T-helper 2 cell treated with Interferon-gamma antibody and Interleukin-4, amounts not matched to agents 5 μg/mL and 100 μg/mL, for 36 hours (primary cell): ENCODE results near the gene ATF4.

Experiments
- DNase-seq: peaks from one replicate; pipeline ENCODE4 v3.0.0; 2021; ENCODE audit warnings: low spot score
- H3K27ac Mint-ChIP-seq: one replicate; pipeline ENCODE4 v1.8.0; 2021; ENCODE audit warnings: mild to moderate bottlenecking, mixed read lengths
- H3K27me3 Mint-ChIP-seq: one replicate; pipeline ENCODE4 v1.8.0; 2021; ENCODE audit warnings: low read depth, mixed read lengths
- H3K36me3 Mint-ChIP-seq: one replicate; pipeline ENCODE4 v1.8.0; 2021; ENCODE audit warnings: low read depth, mixed read lengths
- H3K4me1 Mint-ChIP-seq: one replicate; pipeline ENCODE4 v1.8.0; 2021; ENCODE audit warnings: low read depth, mixed read lengths
- H3K4me3 Mint-ChIP-seq: one replicate; pipeline ENCODE4 v1.8.0; 2022; ENCODE audit warnings: mild to moderate bottlenecking, moderate library complexity, mixed read lengths
- H3K9me3 Mint-ChIP-seq: one replicate; pipeline ENCODE4 v1.8.0; 2021; ENCODE audit warnings: mixed read lengths

Gene ATF4, protein sequence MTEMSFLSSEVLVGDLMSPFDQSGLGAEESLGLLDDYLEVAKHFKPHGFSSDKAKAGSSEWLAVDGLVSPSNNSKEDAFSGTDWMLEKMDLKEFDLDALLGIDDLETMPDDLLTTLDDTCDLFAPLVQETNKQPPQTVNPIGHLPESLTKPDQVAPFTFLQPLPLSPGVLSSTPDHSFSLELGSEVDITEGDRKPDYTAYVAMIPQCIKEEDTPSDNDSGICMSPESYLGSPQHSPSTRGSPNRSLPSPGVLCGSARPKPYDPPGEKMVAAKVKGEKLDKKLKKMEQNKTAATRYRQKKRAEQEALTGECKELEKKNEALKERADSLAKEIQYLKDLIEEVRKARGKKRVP

DNA sequence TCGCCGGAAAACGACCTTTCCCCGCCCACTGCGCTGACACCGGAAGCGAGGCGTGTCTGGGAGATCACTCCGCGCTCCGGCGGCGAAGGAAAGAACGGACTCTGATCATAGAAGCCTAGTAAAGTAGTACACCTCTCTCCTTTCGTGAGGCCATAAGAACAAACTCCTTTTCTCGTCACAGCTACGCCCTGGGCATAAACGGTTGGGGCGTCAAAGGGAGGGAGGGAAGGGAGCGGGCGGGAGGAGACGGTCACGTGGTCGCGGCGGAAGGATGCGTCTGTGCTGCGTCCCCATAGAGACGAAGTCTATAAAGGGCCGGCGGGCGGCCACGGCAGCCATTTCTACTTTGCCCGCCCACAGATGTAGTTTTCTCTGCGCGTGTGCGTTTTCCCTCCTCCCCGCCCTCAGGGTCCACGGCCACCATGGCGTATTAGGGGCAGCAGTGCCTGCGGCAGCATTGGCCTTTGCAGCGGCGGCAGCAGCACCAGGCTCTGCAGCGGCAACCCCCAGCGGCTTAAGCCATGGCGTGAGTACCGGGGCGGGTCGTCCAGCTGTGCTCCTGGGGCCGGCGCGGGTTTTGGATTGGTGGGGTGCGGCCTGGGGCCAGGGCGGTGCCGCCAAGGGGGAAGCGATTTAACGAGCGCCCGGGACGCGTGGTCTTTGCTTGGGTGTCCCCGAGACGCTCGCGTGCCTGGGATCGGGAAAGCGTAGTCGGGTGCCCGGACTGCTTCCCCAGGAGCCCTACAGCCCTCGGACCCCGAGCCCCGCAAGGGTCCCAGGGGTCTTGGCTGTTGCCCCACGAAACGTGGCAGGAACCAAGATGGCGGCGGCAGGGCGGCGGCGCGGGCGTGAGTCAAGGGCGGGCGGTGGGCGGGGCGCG, at the start of gene ATF4:
ATF4 (plus strand) TSS at position 337 of the 880 bp plus-strand sequence. CDS start 884 bp downstream, outside the sequence.
- DNase-seq: peak; percentile 86
- H3K36me3 Mint-ChIP-seq: peaks cover 57% of the 10 kb centered on the region
- peaks cover 3% of the 10 kb centered on the region for H3K27me3 Mint-ChIP-seq
- H3K27ac Mint-ChIP-seq: peak within 1 kb of the TSS; percentile 98
- peaks cover 45% of the 10 kb centered on the region for H3K4me1 Mint-ChIP-seq
- H3K4me3 Mint-ChIP-seq: peak within 1 kb of the TSS; percentile 93
- H3K9me3 Mint-ChIP-seq: no peaks in the 10 kb centered on the region

DNA sequence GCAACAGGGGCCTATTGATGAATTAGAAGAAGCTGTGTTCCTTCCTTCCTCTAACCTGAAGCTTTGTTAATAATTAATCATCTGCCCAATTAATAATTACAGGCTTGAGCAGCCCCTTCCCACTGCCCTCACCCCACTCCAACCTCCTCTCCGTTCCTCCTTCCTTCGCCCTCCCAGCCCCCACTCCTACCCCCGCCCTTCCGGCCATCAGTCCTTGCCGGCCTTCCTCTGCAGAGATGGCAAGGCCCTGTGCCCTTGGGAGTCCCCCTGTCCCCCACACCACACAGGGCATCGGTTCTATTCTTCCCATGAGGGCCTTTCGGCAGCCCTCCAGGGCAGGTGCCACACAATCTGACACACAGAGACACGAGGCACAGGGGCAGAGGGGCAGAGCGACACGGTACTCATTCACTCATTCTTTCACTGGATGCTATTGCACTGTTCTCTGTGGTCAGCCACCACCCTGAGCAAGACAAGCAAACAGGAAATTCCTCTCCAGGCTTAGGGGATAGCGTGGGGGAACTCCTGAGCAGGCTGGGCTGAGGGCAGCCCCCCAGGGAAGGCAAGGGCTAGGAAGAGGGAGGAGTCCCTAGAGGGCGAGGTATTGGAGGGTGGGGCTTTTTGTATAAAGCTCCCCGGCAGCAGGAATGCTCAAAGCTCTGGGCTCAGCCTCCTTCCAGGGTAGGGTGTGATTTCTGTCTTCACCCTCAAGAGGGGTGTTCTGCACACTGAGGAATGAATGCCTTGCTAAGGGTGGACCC, 48.8 kb upstream of the ATF4 start:
- DNase-seq: peak; percentile 14

DNA sequence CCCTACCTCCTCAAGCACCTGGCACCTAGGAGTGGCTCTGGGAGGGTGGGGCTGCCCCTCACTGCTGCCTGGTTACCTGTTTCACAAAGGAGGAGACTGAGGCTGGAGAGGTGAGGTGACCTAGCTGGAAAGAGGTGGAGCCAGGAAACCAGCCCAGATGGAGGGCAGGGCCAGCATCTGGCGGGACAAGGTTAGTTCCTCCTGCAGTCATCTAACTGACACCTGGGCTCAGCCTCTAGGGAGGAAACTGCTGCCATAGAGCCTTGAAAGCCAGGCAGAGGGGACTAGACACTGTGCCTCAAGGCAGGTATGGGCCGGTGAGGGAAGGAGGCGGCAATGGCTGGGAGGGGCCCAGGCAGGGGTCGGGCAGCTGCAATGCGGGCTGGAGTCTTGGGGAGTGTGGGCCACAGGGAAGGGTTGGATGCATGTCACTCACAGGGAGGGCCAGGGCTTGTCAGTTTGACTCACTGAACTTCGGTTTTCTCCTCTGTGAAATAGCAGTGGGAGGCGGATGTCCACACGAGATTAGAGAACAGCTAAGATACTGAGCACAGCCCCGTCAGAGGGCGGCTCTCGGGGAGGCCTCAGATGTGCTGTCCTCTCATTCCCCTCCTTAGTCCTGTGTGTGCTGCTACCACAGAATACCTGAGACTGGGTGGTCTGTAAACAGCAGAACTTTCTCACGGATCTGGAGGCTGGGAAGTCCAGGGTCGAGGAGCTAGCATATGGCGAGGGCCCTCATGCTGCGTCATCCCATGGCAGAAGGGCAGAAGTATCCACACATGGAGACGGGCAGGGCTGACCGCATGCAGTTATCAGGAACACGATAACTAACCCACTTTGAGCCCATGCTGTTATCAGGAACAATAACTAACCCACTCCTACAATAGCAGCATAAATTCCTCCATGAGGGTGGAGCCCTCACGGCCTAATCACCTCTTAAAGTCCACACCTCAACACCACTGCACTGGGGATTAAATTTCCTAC, 47.5 kb upstream of the ATF4 start:
- Mint-ChIP-seq H3K27ac (no peak overlapping the region), H3K27me3 (no peaks in the 10 kb centered on the region), H3K4me1 (peaks cover 17% of the 10 kb centered on the region), H3K4me3 (no peak overlapping the region), H3K36me3 (no peaks in the 10 kb centered on the region), H3K9me3 (no peaks in the 10 kb centered on the region)
- DNase-seq: no peak

More for the DNA sequence above, 48.8 kb upstream of the ATF4 start:
- Mint-ChIP-seq H3K4me1 (peaks cover 17% of the 10 kb centered on the region), H3K27ac (peak overlapping the region; percentile 79), H3K9me3 (no peaks in the 10 kb centered on the region), H3K27me3 (no peaks in the 10 kb centered on the region), H3K4me3 (peak overlapping the region; percentile 49), H3K36me3 (no peaks in the 10 kb centered on the region)

DNA sequence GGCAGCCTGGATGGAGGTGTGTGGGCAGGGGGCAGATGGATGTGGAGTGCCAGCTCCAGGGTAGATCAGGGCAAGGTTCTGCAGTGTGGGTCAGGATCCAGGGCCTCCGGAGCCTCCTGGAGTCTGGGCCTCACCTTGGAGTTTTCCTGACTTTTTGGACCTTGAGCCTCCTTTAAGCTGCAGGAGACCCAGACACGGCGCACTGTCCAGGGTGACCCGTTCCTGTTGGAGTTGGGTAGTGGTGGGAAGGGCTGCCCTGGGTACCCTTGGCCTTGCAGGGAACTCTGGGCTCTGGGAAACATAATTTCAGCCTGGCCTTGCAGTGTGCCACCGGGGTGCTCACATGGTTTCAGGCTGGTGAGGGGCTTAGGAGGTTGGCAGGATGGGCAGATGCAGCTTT, 46.5 kb upstream of the ATF4 start:
- no peaks in the 10 kb centered on the region for H3K27me3 Mint-ChIP-seq
- no peak overlapping the region for H3K27ac Mint-ChIP-seq
- H3K4me1 Mint-ChIP-seq: peaks cover 17% of the 10 kb centered on the region
- no peak overlapping the region for H3K4me3 Mint-ChIP-seq
- no peak for DNase-seq
- no peaks in the 10 kb centered on the region for H3K9me3 Mint-ChIP-seq
- H3K36me3 Mint-ChIP-seq: no peaks in the 10 kb centered on the region

DNA sequence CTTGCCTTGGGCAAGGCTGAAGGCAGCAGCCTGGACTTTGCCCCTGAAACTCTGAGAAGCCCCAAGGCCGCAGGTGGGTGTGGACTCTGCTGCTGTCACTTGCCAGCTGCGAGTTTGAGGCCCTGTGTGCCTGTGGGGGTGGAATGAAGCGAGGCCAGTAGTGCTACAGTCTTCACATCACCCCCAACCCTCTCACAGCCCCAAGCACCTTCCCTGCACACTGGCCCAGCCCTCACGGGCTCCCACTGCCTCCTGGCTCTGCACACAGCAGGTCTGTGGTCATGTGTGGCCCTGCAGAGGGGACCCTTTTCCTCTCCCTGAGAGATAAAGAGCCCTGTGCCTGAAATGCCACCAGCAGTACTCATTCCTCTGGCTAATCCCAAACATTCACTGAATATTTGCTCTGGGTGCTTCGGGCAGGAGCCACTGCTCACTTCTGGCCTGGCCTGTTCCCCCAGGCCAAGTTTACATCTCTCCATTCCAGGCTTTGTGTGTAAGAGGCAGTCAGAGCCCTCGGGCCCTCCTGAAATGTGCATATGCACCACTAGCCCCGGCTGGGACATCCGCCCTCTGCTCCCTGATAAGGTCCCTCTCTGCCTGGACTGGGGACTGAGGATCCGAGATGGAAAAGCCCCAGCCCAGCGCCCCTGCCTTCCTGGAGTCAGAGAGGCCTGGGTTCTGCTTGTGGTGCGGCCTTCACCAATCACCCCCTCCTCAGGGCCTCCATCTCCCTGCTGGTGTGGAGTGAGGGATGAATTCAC, 45.8 kb upstream of the ATF4 start:
- Mint-ChIP-seq H3K4me1 (peaks cover 17% of the 10 kb centered on the region), H3K9me3 (no peaks in the 10 kb centered on the region), H3K4me3 (no peak overlapping the region), H3K27ac (no peak overlapping the region), H3K36me3 (no peaks in the 10 kb centered on the region), H3K27me3 (no peaks in the 10 kb centered on the region)
- no peak for DNase-seq

DNA sequence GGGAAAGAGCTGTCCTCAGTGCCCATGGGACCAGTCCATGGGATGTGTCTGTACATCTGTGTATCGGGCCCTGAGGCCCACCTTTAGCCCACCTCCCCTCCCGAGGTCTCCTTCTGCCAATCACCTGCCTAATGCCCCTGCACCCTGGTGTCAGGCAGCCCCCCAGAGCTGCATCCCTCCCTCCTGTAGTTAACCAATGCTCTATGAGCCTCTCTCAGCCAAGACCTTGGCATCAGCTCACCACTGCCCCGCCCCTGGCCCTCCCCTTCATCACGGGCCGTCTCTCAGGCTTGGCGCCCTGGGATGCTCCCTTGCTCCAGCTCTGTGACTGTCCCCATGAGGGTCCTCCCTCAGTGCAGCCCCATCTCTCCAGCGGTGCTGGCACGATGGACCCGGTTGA, 45.0 kb upstream of the ATF4 start:
- DNase-seq: no peak
- no peaks in the 10 kb centered on the region for H3K36me3 Mint-ChIP-seq
- no peak overlapping the region for H3K4me3 Mint-ChIP-seq
- no peaks in the 10 kb centered on the region for H3K27me3 Mint-ChIP-seq
- peaks cover 17% of the 10 kb centered on the region for H3K4me1 Mint-ChIP-seq
- H3K9me3 Mint-ChIP-seq: no peaks in the 10 kb centered on the region
- no peak overlapping the region for H3K27ac Mint-ChIP-seq

DNA sequence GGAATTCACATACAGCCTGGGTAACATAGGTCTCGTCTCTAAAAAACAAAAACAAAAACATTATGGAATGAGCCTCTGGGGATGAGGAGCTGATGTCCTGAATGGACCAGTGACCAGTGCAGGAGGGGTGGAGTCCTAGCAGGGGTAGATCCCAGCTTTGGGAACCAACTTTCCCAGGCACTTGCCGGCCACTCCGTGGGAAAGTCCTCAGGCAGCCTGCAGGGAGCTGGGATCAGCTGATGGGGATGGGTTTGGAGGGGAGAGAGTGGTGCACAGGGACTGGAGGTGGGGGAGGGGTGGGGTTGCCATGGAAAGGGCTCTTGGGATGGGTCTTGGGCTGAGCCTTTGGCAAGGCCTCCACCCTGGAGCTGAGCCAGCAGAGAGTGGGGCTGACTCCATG, 44.5 kb upstream of the ATF4 start:
- Mint-ChIP-seq H3K4me3 (no peak overlapping the region), H3K9me3 (no peaks in the 10 kb centered on the region), H3K27ac (no peak overlapping the region)

DNA sequence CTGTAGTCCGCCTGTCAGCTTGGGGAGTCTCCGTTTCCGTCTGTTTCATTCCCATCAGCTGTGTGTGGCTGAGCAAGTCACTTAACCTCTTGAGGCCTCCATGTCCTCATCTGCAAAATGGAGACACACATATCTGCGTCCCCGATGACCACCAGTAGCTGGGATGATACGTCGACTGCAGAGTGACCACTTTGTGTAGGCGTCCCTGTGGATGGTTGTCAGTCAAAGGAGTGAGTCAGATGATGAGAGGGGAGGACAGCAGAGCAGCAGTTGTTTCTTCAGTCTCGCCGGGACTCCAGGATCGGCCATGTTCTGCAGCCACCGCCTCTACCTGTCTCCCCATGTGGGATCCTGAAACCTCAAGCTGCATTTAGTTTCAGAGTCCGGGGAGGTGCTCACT, 43.7 kb upstream of the ATF4 start:
- Mint-ChIP-seq H3K9me3 (no peaks in the 10 kb centered on the region), H3K36me3 (no peaks in the 10 kb centered on the region), H3K4me1 (peaks cover 12% of the 10 kb centered on the region), H3K27ac (no peak overlapping the region), H3K27me3 (no peaks in the 10 kb centered on the region), H3K4me3 (no peak overlapping the region)
- no peak for DNase-seq

More for the DNA sequence above, 44.5 kb upstream of the ATF4 start:
- Mint-ChIP-seq H3K27me3 (no peaks in the 10 kb centered on the region), H3K4me1 (peaks cover 17% of the 10 kb centered on the region), H3K36me3 (no peaks in the 10 kb centered on the region)
- no peak for DNase-seq

DNA sequence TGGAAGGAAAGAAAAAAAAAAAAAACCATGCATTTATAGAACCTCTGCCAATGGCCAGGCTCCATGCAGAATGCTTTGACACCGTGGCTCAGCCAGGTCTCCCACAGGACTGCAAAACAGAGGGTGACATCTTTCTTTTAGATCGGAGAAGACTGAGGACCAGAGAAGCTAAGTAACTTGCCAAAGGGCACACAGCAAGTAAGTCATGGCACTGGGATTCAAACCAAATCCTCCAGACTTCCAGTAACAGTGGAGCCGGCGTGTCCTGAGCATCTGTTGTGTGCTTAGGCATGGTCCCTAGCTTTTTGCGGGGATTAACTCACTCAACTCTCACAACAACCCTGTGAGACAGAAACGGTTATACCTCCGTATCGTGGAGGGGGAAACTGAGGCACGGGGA, 42.8 kb upstream of the ATF4 start:
- no peaks in the 10 kb centered on the region for H3K27me3 Mint-ChIP-seq
- no peak overlapping the region for H3K27ac Mint-ChIP-seq
- no peak overlapping the region for H3K4me3 Mint-ChIP-seq
- no peaks in the 10 kb centered on the region for H3K36me3 Mint-ChIP-seq
- no peak for DNase-seq
- H3K4me1 Mint-ChIP-seq: peaks cover 3% of the 10 kb centered on the region
- no peaks in the 10 kb centered on the region for H3K9me3 Mint-ChIP-seq

DNA sequence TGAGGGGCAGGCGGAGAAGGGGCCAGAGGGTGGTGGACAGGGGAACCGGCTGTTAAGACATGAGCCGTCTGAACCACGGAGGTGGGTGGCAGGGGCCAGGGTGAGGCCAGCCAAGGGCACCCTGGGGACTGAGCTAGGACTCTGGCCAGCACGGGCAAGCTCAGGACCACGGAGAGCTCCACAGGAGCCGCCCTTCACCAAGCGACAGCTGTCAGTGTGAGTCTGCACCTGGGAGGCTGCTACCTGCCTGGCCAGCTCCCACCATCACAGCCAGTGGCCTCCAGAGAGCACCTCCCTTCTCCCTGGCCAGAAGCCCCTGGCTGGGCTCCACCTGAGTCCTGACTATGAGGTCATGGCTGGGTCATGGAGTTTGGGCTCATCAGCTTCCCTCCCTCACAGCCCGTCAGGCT, 41.9 kb upstream of the ATF4 start:
- Mint-ChIP-seq H3K4me1 (no peaks in the 10 kb centered on the region), H3K36me3 (no peaks in the 10 kb centered on the region), H3K27me3 (no peaks in the 10 kb centered on the region), H3K9me3 (no peaks in the 10 kb centered on the region), H3K4me3 (no peak overlapping the region), H3K27ac (no peak overlapping the region)
- DNase-seq: no peak

DNA sequence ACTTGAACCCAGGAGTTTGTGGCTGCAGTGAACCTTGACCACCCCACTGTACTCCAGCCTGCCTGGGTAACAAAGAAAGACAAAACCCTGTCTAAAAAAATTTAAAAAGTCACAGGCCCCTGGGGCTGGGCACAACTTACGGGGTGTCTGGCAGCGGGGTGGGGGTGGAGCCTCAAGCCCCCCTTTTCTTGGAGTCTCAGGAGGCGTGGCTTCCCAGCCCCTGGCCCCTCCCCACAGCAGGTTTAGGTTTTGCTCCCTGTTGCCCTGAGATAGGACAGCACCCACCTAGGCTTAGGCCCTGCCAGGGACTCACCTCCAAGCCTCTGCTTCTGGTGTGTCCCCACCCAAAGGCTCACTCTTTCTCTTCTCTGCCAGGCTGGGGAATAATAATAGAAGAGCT, 41.1 kb upstream of the ATF4 start:
- Mint-ChIP-seq H3K27ac (no peak overlapping the region), H3K27me3 (no peaks in the 10 kb centered on the region), H3K4me3 (no peak overlapping the region), H3K4me1 (no peaks in the 10 kb centered on the region), H3K36me3 (no peaks in the 10 kb centered on the region), H3K9me3 (no peaks in the 10 kb centered on the region)
- DNase-seq: no peak

DNA sequence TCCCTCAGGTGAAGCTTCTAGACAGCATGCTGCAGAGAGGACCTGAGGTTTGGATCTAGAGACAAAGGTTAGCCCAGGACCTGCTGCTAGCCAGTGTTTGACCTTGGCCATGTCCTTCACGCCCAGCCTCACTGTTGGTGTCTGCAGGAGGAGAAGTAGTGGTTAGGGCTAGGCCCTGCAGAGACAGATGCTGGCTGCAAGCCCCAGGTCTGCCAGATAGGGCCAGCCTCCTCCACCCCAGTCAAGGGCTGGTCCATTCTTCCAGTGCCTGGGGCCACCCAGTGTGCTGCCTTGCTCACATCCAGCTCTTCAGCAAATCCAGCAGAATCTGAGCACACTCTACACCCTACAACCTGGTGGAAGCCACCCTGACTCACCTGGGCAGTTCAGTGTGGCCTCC, 39.8 kb upstream of the ATF4 start:
- Mint-ChIP-seq H3K9me3 (no peaks in the 10 kb centered on the region), H3K36me3 (no peaks in the 10 kb centered on the region), H3K27me3 (no peaks in the 10 kb centered on the region), H3K27ac (no peak overlapping the region), H3K4me1 (no peaks in the 10 kb centered on the region), H3K4me3 (no peak overlapping the region)
- DNase-seq: no peak
